Heart left ventricle (tissue), 16 donors: ENCODE measurements around the gene PANX1. TPM values are rescaled to one million over a fixed set of nuclear protein-coding genes. Genes with fewer than 3 reads are reported as not detected.
A peak's percentile ranks its signal among the peaks of the same experiment; 100 is the strongest.

Experiments
- ATAC-seq, 4 donors: fragments of 200-7000 bp; cut with Tn5 transposase; one replicate each; pipeline ENCODE4 v1.9.1; 2020 to 2022; ENCODE audit warnings: moderate library complexity in 4 of 4, mild to moderate bottlenecking in 3 of 4, moderate number of reproducible peaks in 1 of 4
- DNase-seq, 5 donors: peaks; one replicate each; pipeline ENCODE4 v3.0.0-alpha.2; 2020
- H3K27ac ChIP-seq, 12 donors: fragments of 200-600 bp; sonication (generic) in 4 of 12; one replicate each; pipeline versions ENCODE4 v1.5.0 to v1.8.0; 2016 to 2022; ENCODE audit warnings: mild to moderate bottlenecking in 2 of 12
- H3K27me3 ChIP-seq, 9 donors: fragments of 200-600 bp; sonication (generic) in 2 of 9; one replicate each; pipeline versions ENCODE4 v1.5.1 to v1.8.0; 2016 to 2022; ENCODE audit warnings: mild to moderate bottlenecking in 3 of 9
- H3K36me3 ChIP-seq, 9 donors: fragments of 200-600 bp; sonication (generic) in 2 of 9; one replicate each; pipeline versions ENCODE4 v1.5.0 to v1.8.0; 2018 to 2022; ENCODE audit warnings: mild to moderate bottlenecking in 2 of 9
- H3K4me1 ChIP-seq, 12 donors: fragments of 200-600 bp; sonication (generic) in 4 of 12; one replicate each; pipeline versions ENCODE4 v1.5.0 to v1.8.0; 2016 to 2022; ENCODE audit warnings: mild to moderate bottlenecking in 3 of 12
- H3K4me3 ChIP-seq, 12 donors: fragments of 200-600 bp; sonication (generic) in 4 of 12; one replicate each; pipeline versions ENCODE4 v1.5.0 to v1.8.0; 2017 to 2022; ENCODE audit warnings: mild to moderate bottlenecking in 9 of 12, moderate library complexity in 4 of 12
- H3K9me3 ChIP-seq, 12 donors: fragments of 200-600 bp; sonication (generic) in 4 of 12; one replicate each; pipeline versions ENCODE4 v1.5.0 to v1.8.0; 2016 to 2022; ENCODE audit warnings: mild to moderate bottlenecking in 1 of 12
- POLR2A ChIP-seq, 2 donors: fragments of 450-650 bp; IDR thresholded peaks; one replicate each; pipeline ENCODE4 v1.6.1; 2017; ENCODE audit warnings: antibody characterized with exemption in 2 of 2, mild to moderate bottlenecking in 2 of 2, moderate library complexity in 2 of 2
- whole genome bisulfite sequencing, 4 donors: extraction: QIAGEN DNeasy Blood & Tissue Kit in 2 of 4; methylation state at CpG; one replicate each; pipeline versions ENCODE4 v1.1.5 to v1.1.7; 2013 to 2018; 5-methylcytosine and 5-hydroxymethylcytosine counted together
- intact Hi-C, 10 donors: fragments of 100-400 bp; cut with DNase I; formaldehyde crosslinking; loops; one replicate each; pipeline versions ENCODE4 v1.11.1 to v1.14.2; 2022
- polyA plus RNA-seq, 2 donors: library from polyadenylated mRNA; stranded (reverse); fragments of 200-250 nt; gene quantifications; one replicate each; pipeline ENCODE4 v1.2.3, GENCODE V29; 2013
- total RNA-seq, 9 donors: library from RNA; depleted of rRNA in 2 of 9; stranded (reverse); fragments of >200 nt in 2 of 9; fragmentation: NEBNext Ultra II Directional in 3 of 9; extraction: Animal tissue kit (Norgen Biotek cat#: 25700) in 3 of 9; gene quantifications; one replicate each; pipeline versions ENCODE4 v1.1.0 to v1.2.4, GENCODE V29; 2016 to 2023
- TF ChIP-seq, protein P1 (sequence below), 12 donors: fragments of 200-600 bp; sonication (generic) in 4 of 12; IDR thresholded peaks; one replicate each; pipeline versions ENCODE4 v1.5.0 to v1.8.0; 2018 to 2022; ENCODE audit warnings: antibody characterized with exemption in 12 of 12, mild to moderate bottlenecking in 5 of 12
- donor health status: ischemic (EF 13 %, LVEDD 7.1; RV severe dilation, severe dysfunction).
- donor health status: healthy with polysubstance abuse.
- donor health status: DM: no; HTN: yes; CAD: no.
- donor health status: DM: no; HTN: no; CAD: no.
- donor health status: ischemic (EF 25% LVEDD 6.9; RV normal size, moderate dysfunction).
- donor health status: ischemic (EF 25% LVEDD 5.7; RV mildly dilated, moderate dysfunction).
- donor health status: healthy.
- donor health status: DM: yes; HTN: yes; CAD: no.
- donor health status: ischemic (EF 35%, LVEDD 5.7; RV mildly dilated, moderate dysfunction).
- donor health status: nonischemic (EF 11% LVEDD 7.7; RV severe dilation, severe dysfunction).
- donor health status: DM: yes; HTN: yes; CAD: no.
- donor health status: PGD.
- donor health status: ischemic (EF 29% LVEDD 5.4; RV normal size, mild dysfunction).
- donor health status: nonischemic (EF 23%, LVEDD 6.1; RV moderate dilation, normal function).

PANX1 gene
- total and polyA plus RNA-seq, 11 donors = 5.8 to 57.5 (median 18.4) TPM

DNA sequence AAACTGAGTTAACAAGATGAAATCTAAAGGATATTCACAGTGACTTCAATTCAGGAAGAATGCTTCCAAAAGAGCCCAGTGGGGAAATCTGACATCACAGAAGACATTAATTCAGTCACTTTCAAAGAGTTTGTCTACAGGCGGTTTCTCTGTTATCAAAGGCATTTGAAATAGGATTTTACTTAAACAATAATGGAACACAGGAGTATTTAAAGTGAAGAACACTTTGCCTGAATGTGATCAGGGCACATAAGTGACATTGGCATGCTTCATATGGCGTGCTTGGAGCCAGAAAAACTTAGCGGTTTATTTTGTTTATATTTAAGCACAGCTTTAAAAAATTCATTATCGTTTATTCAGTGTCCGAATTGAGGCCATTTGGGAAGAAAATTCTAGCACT is 52.9 kb downstream of the PANX1 start:
- peaks cover 0 to 16% (median 2%) of the 10 kb centered on the region in 12 donors for H3K4me1 ChIP-seq
- no peak overlapping the region for H3K27ac ChIP-seq
- no peak overlapping the region for H3K4me3 ChIP-seq
- TF ChIP-seq POLR2A (IDR thresholded peaks at IDR 0.05) = no peak
- TF ChIP-seq, protein P1, sequence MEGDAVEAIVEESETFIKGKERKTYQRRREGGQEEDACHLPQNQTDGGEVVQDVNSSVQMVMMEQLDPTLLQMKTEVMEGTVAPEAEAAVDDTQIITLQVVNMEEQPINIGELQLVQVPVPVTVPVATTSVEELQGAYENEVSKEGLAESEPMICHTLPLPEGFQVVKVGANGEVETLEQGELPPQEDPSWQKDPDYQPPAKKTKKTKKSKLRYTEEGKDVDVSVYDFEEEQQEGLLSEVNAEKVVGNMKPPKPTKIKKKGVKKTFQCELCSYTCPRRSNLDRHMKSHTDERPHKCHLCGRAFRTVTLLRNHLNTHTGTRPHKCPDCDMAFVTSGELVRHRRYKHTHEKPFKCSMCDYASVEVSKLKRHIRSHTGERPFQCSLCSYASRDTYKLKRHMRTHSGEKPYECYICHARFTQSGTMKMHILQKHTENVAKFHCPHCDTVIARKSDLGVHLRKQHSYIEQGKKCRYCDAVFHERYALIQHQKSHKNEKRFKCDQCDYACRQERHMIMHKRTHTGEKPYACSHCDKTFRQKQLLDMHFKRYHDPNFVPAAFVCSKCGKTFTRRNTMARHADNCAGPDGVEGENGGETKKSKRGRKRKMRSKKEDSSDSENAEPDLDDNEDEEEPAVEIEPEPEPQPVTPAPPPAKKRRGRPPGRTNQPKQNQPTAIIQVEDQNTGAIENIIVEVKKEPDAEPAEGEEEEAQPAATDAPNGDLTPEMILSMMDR (IDR thresholded peaks at IDR 0.05) = no peak
- 92 to 95% (median 94%) methylated on average over 5 of the region's 5 CpGs for WGBS, 4 donors
- intact Hi-C loops = loop anchor here in 5 of 10 donors (5.0 to 10.0 kb wide), 4 partner anchors 57 to 313 kb away; partner anchors contain the start of genes ANKRD49 (in 1 of the 5), MRE11 (in 1 of the 5) and PANX1 (in 1 of the 5)
- no peaks in the 10 kb centered on the region for H3K27me3 ChIP-seq
- H3K36me3 ChIP-seq = peaks cover 0 to 69% (median 43%) of the 10 kb centered on the region in 9 donors
- DNase-seq (no peak), ATAC-seq (no peak)
- H3K9me3 ChIP-seq = no peaks in the 10 kb centered on the region

- no peak overlapping the region for H3K4me3 ChIP-seq
- ATAC-seq (no peak), DNase-seq (no peak)
- no peak for TF ChIP-seq POLR2A (IDR thresholded peaks at IDR 0.05)
- TF ChIP-seq, protein P1 (IDR thresholded peaks at IDR 0.05) = no peak
- H3K9me3 ChIP-seq = no peaks in the 10 kb centered on the region
- H3K27ac ChIP-seq = no peak overlapping the region
- H3K36me3 ChIP-seq = peaks cover 0 to 69% (median 43%) of the 10 kb centered on the region in 9 donors
- WGBS, 4 donors = 88 to 94% (median 91%) methylated on average over 2 of the region's 2 CpGs
- intact Hi-C loops = loop anchor here in 6 of 10 donors (2.0 to 10.0 kb wide), 5 partner anchors 57 to 313 kb away; partner anchors contain the start of genes ANKRD49 (in 1 of the 6), MRE11 (in 1 of the 6) and PANX1 (in 1 of the 6)
- no peaks in the 10 kb centered on the region for H3K27me3 ChIP-seq
- H3K4me1 ChIP-seq = peaks cover 0 to 16% (median 2%) of the 10 kb centered on the region in 12 donors
Observed at GRCh38 chr11:94181943-94182342, 53.3 kb downstream of the PANX1 start.

GRCh38 chr11:94183251-94183885 is 54.7 kb downstream of the PANX1 start:
- Histone ChIP-seq H3K27ac (no peak overlapping the region), H3K4me3 (no peak overlapping the region), H3K27me3 (no peaks in the 10 kb centered on the region), H3K9me3 (no peaks in the 10 kb centered on the region), H3K36me3 (peaks cover 0 to 63% (median 42%) of the 10 kb centered on the region in 9 donors), H3K4me1 (peaks cover 0 to 16% (median 2%) of the 10 kb centered on the region in 12 donors)
- ATAC-seq (peak in 1 of 4 donors; percentile 9), DNase-seq (no peak)
- intact Hi-C loops = loop anchor here in 6 of 10 donors (2.0 to 10.0 kb wide), 5 partner anchors 59 to 311 kb away; partner anchors contain the start of genes ANKRD49 (in 1 of the 6), MRE11 (in 1 of the 6) and PANX1 (in 1 of the 6)
- no peak for TF ChIP-seq POLR2A (IDR thresholded peaks at IDR 0.05)
- TF ChIP-seq, protein P1 (IDR thresholded peaks at IDR 0.05) = no peak
- 89 to 91% (median 91%) methylated on average over 8 of the region's 8 CpGs for WGBS, 4 donors

DNA sequence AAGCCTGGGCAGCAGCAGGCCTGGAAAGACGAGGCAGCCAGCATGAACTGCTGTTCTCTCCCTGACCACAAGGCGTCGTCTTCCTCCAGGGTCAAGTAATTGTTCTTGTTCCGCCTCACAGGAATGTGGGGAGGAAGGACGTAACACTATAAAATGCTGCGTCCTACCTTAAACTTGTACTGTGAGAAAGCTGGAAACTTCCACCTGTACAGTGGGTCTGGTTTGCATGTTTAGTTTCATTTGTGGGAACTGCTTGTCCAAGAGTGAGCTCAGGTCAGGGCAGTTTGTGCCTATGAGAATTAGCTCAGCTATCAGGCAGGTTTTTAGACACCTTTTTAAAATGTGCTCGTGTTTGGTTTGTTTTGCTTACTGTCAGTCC is 55.2 kb downstream of the PANX1 start:
- DNase-seq (peak; percentile 25 to 68 (median 46)), ATAC-seq (peak in 3 of 4 donors; percentile 50 to 61 (median 60))
- Histone ChIP-seq H3K27ac (no peak overlapping the region), H3K27me3 (no peaks in the 10 kb centered on the region), H3K4me1 (peaks cover 0 to 16% (median 2%) of the 10 kb centered on the region in 12 donors), H3K36me3 (peaks cover 0 to 58% (median 37%) of the 10 kb centered on the region in 9 donors), H3K9me3 (no peaks in the 10 kb centered on the region), H3K4me3 (peak overlapping the region in 2 of 12 donors; percentile 1 to 34)
- 27 to 49% (median 40%) methylated on average over 7 of the region's 7 CpGs for WGBS, 4 donors
- intact Hi-C loops = loop anchor here in 6 of 10 donors (2.0 to 10.0 kb wide), 5 partner anchors 59 to 311 kb away; partner anchors contain the start of genes ANKRD49 (in 1 of the 6), MRE11 (in 1 of the 6) and PANX1 (in 1 of the 6)
- TF ChIP-seq, protein P1 (IDR thresholded peaks at IDR 0.05) = peak; percentile 53 to 82 (median 70)
- TF ChIP-seq POLR2A (IDR thresholded peaks at IDR 0.05) = no peak
